H1 (cell line): ENCODE results near the gene VSTM2B. TPM values are rescaled to one million over a fixed set of nuclear protein-coding genes. Genes with fewer than 3 reads are reported as not detected.

Experiments
- CTCF ChIA-PET: fragments of 300-600 bp; sonication (Branson Sonifier 250); formaldehyde crosslinking; loops from one replicate; lab custom pipeline; 2021; ENCODE audit not compliant: partially characterized antibody; lab: Charles Lee
- POLR2A ChIA-PET: fragments of 300-600 bp; sonication (Branson Sonifier 250); formaldehyde crosslinking; loops from one replicate; lab custom pipeline; 2021; ENCODE audit warnings: inconsistent platforms; ENCODE audit not compliant: partially characterized antibody; lab: Charles Lee
- DNase-seq, 2 experiments: peaks; one replicate each; pipeline versions ENCODE4 v3.0.0 to v3.0.0-alpha.2; 2010 to 2022; ENCODE audit warnings: low spot score in 2 of 2, low read depth in 1 of 2, mixed read lengths in 1 of 2
- FAIRE-seq: peaks from 2 replicates; lab custom pipeline; 2011; peaks lifted over from hg19 to GRCh38; lab: Jason Lieb, UNC
- H2AFZ ChIP-seq: 2 replicates; pipeline ENCODE4 v1.8.1; 2012; ENCODE audit warnings: low read length, inconsistent platforms
- H2AK5ac ChIP-seq: 2 replicates; pipeline ENCODE4 v1.6.1; 2013; ENCODE audit warnings: low read depth, low read length
- H2BK120ac ChIP-seq: replicated peaks from 2 replicates; pipeline ENCODE3; 2013; ENCODE audit warnings: low read depth, low read length, inconsistent platforms
- H2BK12ac ChIP-seq: 2 replicates; pipeline ENCODE4 v1.6.1; 2013; ENCODE audit warnings: low read depth, low read length
- H2BK15ac ChIP-seq: 2 replicates; pipeline ENCODE4 v1.6.1; 2013; ENCODE audit warnings: low read length
- H2BK20ac ChIP-seq: 2 replicates; pipeline ENCODE4 v1.6.1; 2013; ENCODE audit warnings: low read length
- H2BK5ac ChIP-seq: 2 replicates; pipeline ENCODE4 v1.6.1; 2013; ENCODE audit warnings: low read depth, low read length
- H3K14ac ChIP-seq: 2 replicates; pipeline ENCODE4 v1.6.1; 2013; ENCODE audit warnings: inconsistent platforms; ENCODE audit not compliant: insufficient read length
- H3K18ac ChIP-seq: 2 replicates; pipeline ENCODE4 v1.6.1; 2013; ENCODE audit warnings: low read length; ENCODE audit errors: extremely low read depth
- H3K23ac ChIP-seq: 2 replicates; pipeline ENCODE4 v1.6.1; 2013; ENCODE audit warnings: inconsistent platforms; ENCODE audit not compliant: insufficient read length
- H3K23me2 ChIP-seq: 2 replicates; pipeline ENCODE4 v1.6.1; 2013; ENCODE audit warnings: low read depth, low read length
- H3K27ac ChIP-seq: 2 replicates; pipeline ENCODE4 v1.6.1; 2011; ENCODE audit warnings: low read depth, low read length, inconsistent platforms
- H3K27me3 ChIP-seq, 4 experiments: replicated peaks in 1 of 4; 1 replicate in 1 of 4; 2 replicates in 3 of 4; pipeline versions ENCODE4 v1.6.1 to v1.8.1; 2011 to 2013; ENCODE audit warnings: low read length in 3 of 4, mild to moderate bottlenecking in 3 of 4, inconsistent platforms in 2 of 4, mixed read lengths in 2 of 4, moderate library complexity in 1 of 4; ENCODE audit not compliant: control insufficient read depth in 3 of 4, insufficient read depth in 3 of 4; ENCODE audit errors: extremely low read depth in 1 of 4
- H3K36me3 ChIP-seq, 4 experiments: 2 replicates each; pipeline versions ENCODE4 v1.6.1 to v1.8.1; 2011 to 2013; ENCODE audit warnings: mild to moderate bottlenecking in 4 of 4, low read length in 3 of 4, moderate library complexity in 2 of 4, control low read depth in 1 of 4, inconsistent platforms in 1 of 4; ENCODE audit not compliant: insufficient read depth in 4 of 4, control insufficient read depth in 2 of 4
- H3K4ac ChIP-seq: replicated peaks from 2 replicates; pipeline ENCODE3; 2013; ENCODE audit warnings: low read length, low read depth, mixed read lengths, inconsistent platforms; ENCODE audit not compliant: insufficient read length
- H3K4me1 ChIP-seq, 4 experiments: replicated peaks in 1 of 4; 1 replicate in 1 of 4; 2 replicates in 3 of 4; pipeline versions ENCODE4 v1.6.1 to v1.8.1; 2011 to 2013; ENCODE audit warnings: low read length in 3 of 4, inconsistent platforms in 2 of 4, mixed read lengths in 1 of 4; ENCODE audit not compliant: insufficient read depth in 4 of 4, control insufficient read depth in 3 of 4
- H3K4me2 ChIP-seq, 2 experiments: 2 replicates each; pipeline versions ENCODE4 v1.6.1 to v1.8.1; 2011 to 2013; ENCODE audit warnings: low read depth in 2 of 2, low read length in 2 of 2, control low read depth in 1 of 2, inconsistent platforms in 1 of 2, mild to moderate bottlenecking in 1 of 2; ENCODE audit not compliant: insufficient read depth in 1 of 2
- H3K4me3 ChIP-seq, 4 experiments: fragments of 200-600, 300-600 bp in 1 of 4; sonication (generic), shearing (Covaris generic), sonication (Bioruptor Twin) in 1 of 4; 2 replicates each; pipeline versions ENCODE4 v1.5.1 to v1.8.1; 2011 to 2016; ENCODE audit warnings: low read length in 4 of 4, low read depth in 3 of 4, control low read depth in 2 of 4, inconsistent platforms in 2 of 4, mild to moderate bottlenecking in 2 of 4, mixed read lengths in 1 of 4, moderate library complexity in 1 of 4; ENCODE audit not compliant: insufficient read depth in 2 of 4; ENCODE audit errors: extremely low read depth in 1 of 4
- H3K56ac ChIP-seq: replicated peaks from 2 replicates; pipeline ENCODE3; 2013; ENCODE audit warnings: low read depth, mild to moderate bottlenecking, mixed read lengths, low read length, inconsistent platforms; ENCODE audit not compliant: insufficient read length
- H3K79me1 ChIP-seq: 2 replicates; pipeline ENCODE4 v1.6.1; 2013; ENCODE audit warnings: low read depth, low read length, control low read depth
- H3K79me2 ChIP-seq, 2 experiments: 2 replicates each; pipeline versions ENCODE4 v1.6.1 to v1.8.1; 2012 to 2013; ENCODE audit warnings: low read length in 2 of 2, mild to moderate bottlenecking in 2 of 2, inconsistent platforms in 1 of 2; ENCODE audit not compliant: insufficient read depth in 2 of 2, control insufficient read depth in 1 of 2
- H3K9ac ChIP-seq, 4 experiments: replicated peaks in 1 of 4; 1 replicate in 1 of 4; 2 replicates in 3 of 4; pipeline versions ENCODE4 v1.6.1 to v1.8.1; 2011 to 2013; ENCODE audit warnings: low read depth in 3 of 4, low read length in 3 of 4, control low read depth in 2 of 4, mild to moderate bottlenecking in 2 of 4, moderate library complexity in 2 of 4, inconsistent platforms in 1 of 4; ENCODE audit errors: extremely low read depth in 1 of 4
- H3K9me3 ChIP-seq, 2 experiments: 2 replicates each; pipeline versions ENCODE4 v1.6.1 to v1.8.1; 2012 to 2013; ENCODE audit warnings: mild to moderate bottlenecking in 2 of 2, moderate library complexity in 2 of 2, control low read depth in 1 of 2, inconsistent platforms in 1 of 2, low read depth in 1 of 2, low read length in 1 of 2, mixed read lengths in 1 of 2; ENCODE audit not compliant: insufficient read depth in 2 of 2
- H4K20me1 ChIP-seq, 2 experiments: replicated peaks in 1 of 2; 2 replicates each; pipeline versions ENCODE3 to v1.8.1; 2011 to 2013; ENCODE audit warnings: inconsistent platforms in 2 of 2, low read length in 2 of 2, mild to moderate bottlenecking in 1 of 2; ENCODE audit not compliant: insufficient read depth in 2 of 2, control insufficient read depth in 1 of 2
- H4K5ac ChIP-seq: 2 replicates; pipeline ENCODE4 v1.6.1; 2013; ENCODE audit warnings: low read length, low read depth, mixed read lengths, inconsistent platforms; ENCODE audit not compliant: insufficient read length
- H4K8ac ChIP-seq: 2 replicates; pipeline ENCODE4 v1.8.0; 2013; ENCODE audit warnings: mild to moderate bottlenecking, moderate library complexity, low read length, inconsistent platforms; ENCODE audit not compliant: insufficient read depth; ENCODE audit errors: extremely low read depth
- H4K91ac ChIP-seq: replicated peaks from 2 replicates; pipeline ENCODE3; 2013; ENCODE audit warnings: low read length, mixed read lengths, inconsistent platforms; ENCODE audit not compliant: insufficient read length
- ATF2 ChIP-seq: IDR thresholded peaks from 2 replicates; pipeline ENCODE4 v1.6.1; 2012; ENCODE audit warnings: low read length, inconsistent platforms
- TBP ChIP-seq: IDR thresholded peaks from 2 replicates; pipeline ENCODE4 v1.6.1; 2011; ENCODE audit warnings: low read depth, low read length, improper control_type of control experiment
- WGBS, 2 experiments: shearing (Covaris generic) in 1 of 2; methylation state at CpG; one replicate each; pipeline versions ENCODE4 v1.1.6 to v1.1.7; 2013 to 2015; ENCODE audit warnings: low lambda C conversion rate in 2 of 2, mixed read lengths in 2 of 2, inconsistent platforms in 1 of 2, low coverage in 1 of 2, missing lambda C conversion rate in 1 of 2; ENCODE audit not compliant: insufficient replicate concordance in 2 of 2, insufficient coverage in 1 of 2, insufficient read length in 1 of 2; ENCODE audit errors: extremely low coverage in 1 of 2, missing lambda C conversion rate in 1 of 2; 5-methylcytosine and 5-hydroxymethylcytosine counted together
- polyA plus RNA-seq, 7 experiments: library from polyadenylated mRNA; depleted of rRNA in 3 of 7; stranded (reverse) in 5 of 7; unstranded in 2 of 7; fragments of >200 nt in 5 of 7; fragments of 200-250 nt in 2 of 7; gene quantifications; 1 replicate in 5 of 7; 2 replicates in 1 of 7; 4 replicates in 1 of 7; pipeline versions ENCODE4 v1.2.1 to v1.2.3, GENCODE V29; 2011 to 2013; ENCODE audit warnings: missing spikeins in 2 of 7, mixed read lengths in 2 of 7
- total RNA-seq: library from RNA; stranded (reverse); fragmentation: NEBNext Ultra II Directional; extraction: Animal tissue kit (Norgen Biotek cat#: 25700); gene quantifications from 2 replicates; pipeline ENCODE4 v1.2.1, GENCODE V29; 2021

The VSTM2B gene
- total and polyA plus RNA-seq, 2 of the 8 experiments (the other 6 are each of a cell fraction or from before 2014, with no cell fraction given), result 0.82 to 1.5 TPM

- H4K8ac ChIP-seq, result no peak overlapping the region
- peaks cover 0 to 7% (median 3%) of the 10 kb centered on the region in 4 experiments; a peak in 4 of 7 replicates for H3K4me1 ChIP-seq
- no peak overlapping the region for H2BK120ac ChIP-seq
- no peaks in the 10 kb centered on the region for H3K79me2 ChIP-seq
- no peaks in the 10 kb centered on the region for H3K23me2 ChIP-seq
- H4K20me1 ChIP-seq, result no peaks in the 10 kb centered on the region
- DNase-seq, result no peak
- no peak overlapping the region for H3K18ac ChIP-seq
- ChIA-PET POLR2A (no interaction called here), CTCF (interaction anchor here (0.9 to 2.7 kb wide), 3 partner anchors 50 to 217 kb away, joined by 3 to 10 read pairs (median 6); no protein-coding TSS in a partner anchor)
- H3K36me3 ChIP-seq, result no peaks in the 10 kb centered on the region
- H3K27ac ChIP-seq, result no peak overlapping the region
- H3K79me1 ChIP-seq, result no peaks in the 10 kb centered on the region
- FAIRE-seq, result no peak
- H3K4me2 ChIP-seq, result no peak overlapping the region
- no peak overlapping the region for H3K4me3 ChIP-seq
- no peak overlapping the region for H2AFZ ChIP-seq
- H4K91ac ChIP-seq, result no peak overlapping the region
- no peak overlapping the region for H3K56ac ChIP-seq
- no peak overlapping the region for H3K14ac ChIP-seq
- H2BK20ac ChIP-seq, result no peak overlapping the region
- H2BK15ac ChIP-seq, result no peak overlapping the region
- peaks cover 0 to 8% of the 10 kb centered on the region in 2 experiments; a peak in 2 of 4 replicates for H3K9me3 ChIP-seq
- H3K27me3 ChIP-seq, result no peaks in the 10 kb centered on the region; a peak in 1 of 7 replicates
- no peak overlapping the region for H3K9ac ChIP-seq
- no peak overlapping the region for H2BK5ac ChIP-seq
- H2AK5ac ChIP-seq, result no peak overlapping the region
- 81% methylated on average over 7 of the region's 7 CpGs; no CpG with 5 or more reads in 1 of the 2 experiments for WGBS, 2 experiments
- no peak overlapping the region for H3K23ac ChIP-seq
- no peak overlapping the region for H4K5ac ChIP-seq
- H3K4ac ChIP-seq, result no peak overlapping the region
- TF ChIP-seq ATF2 (no peak), TBP (no peak)
- TF ChIP-seq, all 59 proteins: peak for 0
- no peak overlapping the region for H2BK12ac ChIP-seq
Observed at GRCh38 chr19:29480507-29480906, 45.3 kb upstream of the VSTM2B start.
